Esophagus squamous epithelium (tissue), 5 donors: Measurements from ENCODE around the gene HSD11B2. TPM values are rescaled to one million over a fixed set of nuclear protein-coding genes. Genes with fewer than 3 reads are reported as not detected.

Experiments used
- DNase-seq: peaks from one replicate; lab custom pipeline; 2025; lab: John Stamatoyannopoulos, UW
- H3K27ac ChIP-seq, 4 donors: fragments of 200-600 bp; sonication (generic); one replicate each; pipeline ENCODE4 v1.5.1; 2016 to 2019; ENCODE audit warnings: mild to moderate bottlenecking in 1 of 4
- H3K27me3 ChIP-seq, 4 donors: fragments of 200-600 bp; sonication (generic); 1 replicate in 3 of 4; 2 replicates in 1 of 4; pipeline versions ENCODE4 v1.5.1 to v1.6.0; 2017 to 2021; ENCODE audit warnings: antibody characterized with exemption in 1 of 4
- H3K36me3 ChIP-seq, 3 donors: fragments of 200-600 bp; sonication (generic); one replicate each; pipeline ENCODE4 v1.5.1; 2016 to 2019
- H3K4me1 ChIP-seq, 3 donors: fragments of 200-600 bp; sonication (generic); one replicate each; pipeline ENCODE4 v1.5.1; 2017 to 2019
- H3K4me3 ChIP-seq, 4 donors: fragments of 200-600 bp; sonication (generic); 1 replicate in 3 of 4; 2 replicates in 1 of 4; pipeline ENCODE4 v1.5.1; 2016 to 2019; ENCODE audit warnings: mild to moderate bottlenecking in 2 of 4, moderate library complexity in 1 of 4
- H3K9me3 ChIP-seq, 3 donors: fragments of 200-600 bp; sonication (generic); one replicate each; pipeline ENCODE4 v1.5.1; 2016 to 2019
- CTCF ChIP-seq, 6 experiments: fragments of 450-650 bp in 4 of 6; fragments of 200-600 bp in 2 of 6; sonication (generic) in 2 of 6; IDR thresholded peaks; one replicate each; pipeline ENCODE4 v1.5.1; 2016 to 2019; ENCODE audit warnings: antibody characterized with exemption in 6 of 6, mild to moderate bottlenecking in 4 of 6, moderate library complexity in 4 of 6
- POLR2A ChIP-seq, 4 donors: fragments of 450-650 bp; IDR thresholded peaks; one replicate each; pipeline ENCODE4 v1.6.1; 2017; ENCODE audit warnings: antibody characterized with exemption in 4 of 4, mild to moderate bottlenecking in 4 of 4, moderate library complexity in 3 of 4
- WGBS, 2 donors: methylation state at CpG; one replicate each; pipeline ENCODE4 v1.1.5; 2018; 5-methylcytosine and 5-hydroxymethylcytosine counted together
- intact Hi-C: fragments of 100-400 bp; cut with DNase I; formaldehyde crosslinking; loops from one replicate; pipeline ENCODE4 v1.15.0; 2022
- total RNA-seq, 4 donors: library from RNA; depleted of rRNA; stranded (reverse); fragments of >200 nt; gene quantifications; one replicate each; pipeline ENCODE4 v1.1.0, GENCODE V29; 2016
- donor health status: DM: yes; HTN: yes; CAD: no.

Gene HSD11B2
- total RNA-seq, 4 donors from 2014 or later = 2.1 to 13.0 (median 6.7) TPM

GRCh38 chr16:67441907-67442306 is 11.0 kb downstream of the HSD11B2 start:
- H3K27ac ChIP-seq = peak overlapping the region in 2 of 4 donors; percentile 43 to 50
- H3K36me3 ChIP-seq = peaks cover 26 to 92% (median 26%) of the 10 kb centered on the region in 3 donors
- peaks cover 24 to 76% (median 40%) of the 10 kb centered on the region in 3 donors for H3K4me1 ChIP-seq
- intact Hi-C loops = no loop called here
- H3K4me3 ChIP-seq = no peak overlapping the region
- no peaks in the 10 kb centered on the region for H3K9me3 ChIP-seq
- H3K27me3 ChIP-seq = no peaks in the 10 kb centered on the region
- no peak for DNase-seq
- WGBS, 2 donors = 60 to 69% methylated on average over 2 to 4 of the region's 5 CpGs
- TF ChIP-seq POLR2A (IDR thresholded peaks at IDR 0.05) = no peak
- TF ChIP-seq CTCF (IDR thresholded peaks at IDR 0.05) = no peak

DNA sequence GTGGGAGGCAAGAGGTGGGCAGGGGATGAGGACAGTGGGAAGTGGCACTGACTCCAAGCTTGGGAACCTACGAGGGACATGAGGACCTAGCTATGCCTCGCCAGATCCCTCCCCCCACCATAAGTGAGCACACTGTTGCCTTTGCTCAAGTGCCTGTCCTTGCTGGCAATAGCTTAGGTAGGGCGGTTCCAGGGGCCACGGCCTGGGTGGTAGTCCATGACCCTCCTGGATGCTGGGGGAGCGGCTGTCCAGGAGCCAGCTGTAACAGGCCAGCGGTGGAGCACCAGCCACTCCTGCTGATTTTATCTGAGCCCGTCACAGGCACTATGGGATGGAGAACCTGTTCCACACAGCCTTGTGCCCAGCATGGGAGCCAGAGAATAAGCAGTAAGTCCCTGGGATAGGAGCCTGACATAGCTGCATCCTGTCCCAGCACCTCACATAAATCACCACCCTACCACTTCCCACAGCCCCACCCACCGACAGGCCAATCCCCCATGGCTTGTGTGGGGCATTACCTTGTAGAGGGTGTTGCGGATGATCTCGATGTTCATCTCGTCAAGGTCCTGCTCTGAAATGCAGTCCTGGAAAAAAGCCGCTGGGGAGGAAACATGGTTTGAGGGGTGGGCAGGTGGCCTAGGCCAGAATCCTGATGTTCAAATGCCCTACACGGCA is 11.8 kb downstream of the HSD11B2 start:
- intact Hi-C loops = no loop called here
- Histone ChIP-seq H3K4me3 (no peak overlapping the region), H3K27ac (peak overlapping the region in 2 of 4 donors; percentile 25 to 47), H3K4me1 (peaks cover 28 to 84% (median 46%) of the 10 kb centered on the region in 3 donors), H3K27me3 (no peaks in the 10 kb centered on the region), H3K36me3 (peaks cover 23 to 92% (median 24%) of the 10 kb centered on the region in 3 donors), H3K9me3 (no peaks in the 10 kb centered on the region)
- 80 to 93% methylated on average over 1 to 3 of the region's 13 CpGs for WGBS, 2 donors
- no peak for DNase-seq
- TF ChIP-seq CTCF (IDR thresholded peaks at IDR 0.05) = no peak
- no peak for TF ChIP-seq POLR2A (IDR thresholded peaks at IDR 0.05)

DNA sequence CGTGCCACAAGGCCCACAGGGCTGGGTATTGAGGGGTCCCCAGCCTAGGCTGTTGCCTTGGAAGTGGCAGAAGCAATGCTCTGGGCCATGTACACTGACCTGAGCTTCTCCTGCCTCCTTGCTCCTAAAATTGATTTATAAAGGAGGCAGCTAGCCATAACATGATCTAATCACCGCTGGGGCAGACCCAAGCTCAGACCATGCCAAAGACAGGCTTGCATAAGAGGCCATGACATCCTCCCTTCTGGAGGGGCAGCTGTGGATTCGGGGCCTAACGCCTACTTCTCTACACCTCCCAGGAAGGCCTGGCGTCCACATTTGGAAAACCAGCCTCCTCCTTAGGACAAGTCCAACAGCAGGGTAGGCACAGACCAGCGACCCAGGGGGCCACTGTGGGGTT is 12.3 kb downstream of the HSD11B2 start:
- Histone ChIP-seq H3K27ac (peak overlapping the region; percentile 11 to 69 (median 38)), H3K27me3 (no peaks in the 10 kb centered on the region), H3K4me3 (no peak overlapping the region), H3K36me3 (peaks cover 18 to 92% (median 20%) of the 10 kb centered on the region in 3 donors), H3K4me1 (peaks cover 28 to 89% (median 47%) of the 10 kb centered on the region in 3 donors), H3K9me3 (no peaks in the 10 kb centered on the region)
- WGBS, 2 donors = 83 to 86% methylated on average over 1 to 6 of the region's 6 CpGs
- no peak for TF ChIP-seq POLR2A (IDR thresholded peaks at IDR 0.05)
- no peak for TF ChIP-seq CTCF (IDR thresholded peaks at IDR 0.05)
- intact Hi-C loops = no loop called here
- DNase-seq = no peak

DNA sequence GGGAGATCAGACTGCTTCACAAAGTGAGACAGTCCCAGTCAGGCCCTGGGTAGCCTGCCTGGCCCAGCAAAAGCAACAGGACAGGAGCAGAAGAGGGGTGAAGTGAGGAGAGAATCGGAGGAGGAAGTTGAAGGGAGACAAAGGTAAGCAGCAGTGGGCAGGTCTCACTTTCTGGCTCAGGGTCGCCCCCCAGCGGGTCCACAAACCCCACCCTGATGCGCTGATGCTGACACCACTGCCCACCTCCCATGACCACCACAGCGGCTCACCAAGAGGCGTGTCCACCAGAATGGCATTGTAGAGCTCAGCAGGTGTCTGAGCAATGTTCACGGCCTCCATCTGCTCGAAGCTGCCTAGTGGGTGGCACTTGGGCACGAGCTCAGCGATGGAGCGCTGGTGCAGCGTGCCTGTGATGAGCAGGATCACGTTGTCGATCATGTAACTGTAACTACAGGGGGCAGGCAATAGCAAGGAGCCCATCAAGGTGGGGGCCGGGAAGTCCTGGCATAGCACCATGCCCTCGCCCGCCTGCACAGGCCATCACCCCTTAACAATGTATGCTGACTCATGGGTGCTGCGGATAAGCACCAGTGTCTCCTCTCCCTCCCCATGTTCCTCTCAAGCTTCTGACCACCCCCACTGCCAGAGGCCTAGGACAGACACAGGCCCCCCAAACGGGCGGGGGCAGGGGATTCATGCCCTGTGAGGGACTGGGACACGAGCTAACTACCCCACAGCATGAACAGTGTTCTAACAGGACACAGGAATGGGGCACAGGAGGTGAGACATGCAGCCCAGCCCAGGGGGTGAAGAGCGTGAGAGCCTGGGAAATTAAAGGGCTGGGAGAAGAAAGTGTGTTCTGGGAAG is 13.6 kb downstream of the HSD11B2 start:
- Histone ChIP-seq H3K4me3 (no peak overlapping the region), H3K27ac (peak overlapping the region in 1 of 4 donors; percentile 69), H3K9me3 (no peaks in the 10 kb centered on the region), H3K4me1 (peaks cover 28 to 88% (median 47%) of the 10 kb centered on the region in 3 donors), H3K36me3 (peaks cover 8 to 92% (median 20%) of the 10 kb centered on the region in 3 donors), H3K27me3 (no peaks in the 10 kb centered on the region)
- TF ChIP-seq POLR2A (IDR thresholded peaks at IDR 0.05) (no peak), CTCF (IDR thresholded peaks at IDR 0.05) (no peak)
- DNase-seq = no peak
- intact Hi-C loops = no loop called here
- 75 to 91% methylated on average over 6 to 13 of the region's 22 CpGs for WGBS, 2 donors

DNA sequence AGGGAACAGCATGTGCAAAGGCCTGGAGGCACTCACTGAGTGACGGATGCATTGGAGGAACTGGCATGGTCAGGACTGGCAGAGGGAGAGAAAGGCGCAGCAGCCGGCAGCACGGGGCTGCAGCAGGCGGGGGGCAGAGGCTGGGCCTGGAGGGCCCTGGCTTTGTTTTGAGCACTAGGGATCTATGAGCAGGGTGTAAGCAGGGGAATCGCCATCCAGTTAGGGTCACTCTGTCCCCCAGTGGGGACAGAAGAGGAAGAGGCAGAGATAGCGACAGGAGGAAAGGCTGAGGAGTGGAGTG is 14.2 kb downstream of the HSD11B2 start:
- Histone ChIP-seq H3K4me1 (peaks cover 28 to 92% (median 47%) of the 10 kb centered on the region in 3 donors), H3K9me3 (no peaks in the 10 kb centered on the region), H3K27ac (peak overlapping the region in 1 of 4 donors; percentile 11), H3K36me3 (peaks cover 6 to 92% (median 20%) of the 10 kb centered on the region in 3 donors), H3K4me3 (no peak overlapping the region), H3K27me3 (no peaks in the 10 kb centered on the region)
- intact Hi-C loops = no loop called here
- 85% methylated on average over 6 to 7 of the region's 7 CpGs for WGBS, 2 donors
- TF ChIP-seq POLR2A (IDR thresholded peaks at IDR 0.05) = no peak
- TF ChIP-seq CTCF (IDR thresholded peaks at IDR 0.05) = no peak
- no peak for DNase-seq
